SJSA1 (cell line): ENCODE results near the gene CACNA1F. TPM values are rescaled to one million over a fixed set of nuclear protein-coding genes. Genes with fewer than 3 reads are reported as not detected.

Experiments used
- DNase-seq, 2 experiments: peaks; one replicate each; pipeline ENCODE4 v3.0.0-alpha.2; 2015 to 2020; ENCODE audit warnings: low spot score in 2 of 2, low read depth in 1 of 2
- H3K27ac ChIP-seq: fragments of 250-450 bp; sonication (Bioruptor Pico); 2 replicates; pipeline ENCODE4 v1.5.1; 2020; ENCODE audit warnings: mild to moderate bottlenecking, moderate library complexity
- H3K27me3 ChIP-seq: fragments of 250-450 bp; sonication (Bioruptor Pico); replicated peaks from 2 replicates; pipeline ENCODE4 v1.5.1; 2020; ENCODE audit warnings: mild to moderate bottlenecking, moderate library complexity
- H3K36me3 ChIP-seq: fragments of 250-450 bp; sonication (Bioruptor Pico); 2 replicates; pipeline ENCODE4 v1.5.1; 2020; ENCODE audit warnings: mild to moderate bottlenecking
- H3K4me1 ChIP-seq: fragments of 250-450 bp; sonication (Bioruptor Pico); replicated peaks from 2 replicates; pipeline ENCODE4 v1.6.1; 2021; ENCODE audit warnings: mild to moderate bottlenecking
- H3K4me3 ChIP-seq: fragments of 250-450 bp; sonication (Bioruptor Pico); 2 replicates; pipeline ENCODE4 v1.5.1; 2020; ENCODE audit warnings: mild to moderate bottlenecking
- H3K9me3 ChIP-seq: fragments of 250-450 bp; sonication (Bioruptor Pico); replicated peaks from 2 replicates; pipeline ENCODE4 v1.5.1; 2020; ENCODE audit warnings: mild to moderate bottlenecking
- total RNA-seq: library from RNA; depleted of rRNA; stranded (reverse); fragments of >200 nt; shearing (Covaris generic); gene quantifications from 2 replicates; pipeline ENCODE4 v1.2.3, GENCODE V29; 2014

The CACNA1F gene
- total RNA-seq, 1 experiment from 2014 or later = not detected

DNA sequence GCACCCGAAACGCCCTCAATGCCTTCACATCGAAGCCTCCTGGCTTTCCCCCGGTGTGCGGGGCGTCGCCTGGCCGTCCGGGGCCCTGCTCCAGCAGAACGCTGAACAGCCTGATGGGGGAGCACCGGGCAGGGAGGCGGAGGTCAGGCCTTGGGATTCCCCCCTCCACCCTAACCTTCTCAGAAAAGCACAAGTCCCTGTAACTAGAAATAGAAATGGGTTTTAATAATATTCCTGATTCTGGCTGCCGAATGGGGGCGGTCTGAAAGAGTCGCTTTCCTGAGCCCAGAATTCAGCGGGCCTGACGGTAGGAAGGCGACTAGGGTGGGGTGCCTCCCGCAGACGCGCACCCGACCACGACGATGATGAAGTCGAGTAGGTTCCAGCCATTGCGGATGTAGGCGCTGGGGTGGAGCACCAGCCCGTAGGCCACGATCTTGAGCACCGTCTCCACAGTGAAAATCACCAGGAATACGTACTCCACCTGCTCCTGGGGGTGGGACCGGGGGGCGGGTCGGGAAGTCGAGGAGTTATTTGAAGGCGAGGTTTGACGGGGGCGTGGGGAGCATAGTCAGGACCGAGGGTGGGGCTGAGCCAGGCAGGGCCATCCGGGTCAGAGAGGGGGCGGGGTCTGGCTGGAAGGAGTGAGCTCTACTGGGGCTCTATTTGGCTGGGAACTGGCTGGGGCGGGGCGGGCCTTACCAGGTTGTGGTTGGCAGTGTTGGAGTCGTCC, 2.5 kb downstream of the CACNA1F start:
- no peaks in the 10 kb centered on the region for H3K36me3 ChIP-seq
- H3K27ac ChIP-seq = no peak overlapping the region
- no peak overlapping the region for H3K4me3 ChIP-seq
- no peaks in the 10 kb centered on the region for H3K4me1 ChIP-seq
- H3K9me3 ChIP-seq = no peaks in the 10 kb centered on the region
- no peak for DNase-seq
- no peaks in the 10 kb centered on the region for H3K27me3 ChIP-seq

DNA sequence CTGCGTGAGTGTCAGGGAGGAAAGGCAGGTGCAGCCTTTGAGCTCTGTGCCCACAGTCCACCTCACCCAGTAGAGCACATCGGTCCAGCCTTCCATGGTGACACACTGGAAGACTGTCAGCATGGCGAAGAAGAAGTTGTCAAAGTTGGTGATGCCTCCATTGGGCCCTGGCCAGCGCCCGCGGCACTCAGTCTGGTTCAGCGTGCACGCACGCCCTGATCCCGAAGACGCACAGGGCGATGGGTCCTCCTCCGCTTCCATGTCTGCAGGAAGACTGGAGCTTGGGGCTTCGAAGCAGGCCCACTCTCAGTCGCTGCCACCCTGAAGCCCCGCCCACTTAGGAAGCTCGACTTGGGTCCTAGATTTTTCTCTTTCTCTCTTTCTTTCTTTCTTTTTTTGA, 5.0 kb downstream of the CACNA1F start:
- H3K36me3 ChIP-seq = no peaks in the 10 kb centered on the region
- H3K4me3 ChIP-seq = no peak overlapping the region
- H3K9me3 ChIP-seq = no peaks in the 10 kb centered on the region
- no peak overlapping the region for H3K27ac ChIP-seq
- H3K4me1 ChIP-seq = no peaks in the 10 kb centered on the region
- no peaks in the 10 kb centered on the region for H3K27me3 ChIP-seq
- DNase-seq = no peak

DNA sequence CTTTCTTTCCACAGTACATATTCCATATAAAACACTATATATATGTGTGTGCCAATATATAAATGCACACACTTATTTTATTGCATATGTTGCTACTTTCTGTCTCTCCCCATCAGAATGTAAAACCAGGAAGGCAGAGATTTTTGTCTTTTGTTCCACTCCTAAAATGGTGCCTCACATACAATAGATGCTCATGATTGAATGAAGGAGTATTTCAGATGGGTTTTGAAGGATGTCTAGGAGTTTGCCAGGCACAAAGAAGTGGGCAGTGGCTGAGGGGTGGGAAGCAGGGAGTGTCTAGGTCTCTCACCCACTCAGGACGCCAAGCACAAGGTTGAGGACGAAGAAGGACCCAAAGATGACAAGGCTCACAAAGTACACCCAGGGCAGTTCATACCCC, 5.4 kb downstream of the CACNA1F start:
- Histone ChIP-seq H3K4me1 (no peaks in the 10 kb centered on the region), H3K36me3 (no peaks in the 10 kb centered on the region), H3K4me3 (no peak overlapping the region), H3K27ac (no peak overlapping the region), H3K27me3 (no peaks in the 10 kb centered on the region), H3K9me3 (no peaks in the 10 kb centered on the region)
- DNase-seq = no peak

DNA sequence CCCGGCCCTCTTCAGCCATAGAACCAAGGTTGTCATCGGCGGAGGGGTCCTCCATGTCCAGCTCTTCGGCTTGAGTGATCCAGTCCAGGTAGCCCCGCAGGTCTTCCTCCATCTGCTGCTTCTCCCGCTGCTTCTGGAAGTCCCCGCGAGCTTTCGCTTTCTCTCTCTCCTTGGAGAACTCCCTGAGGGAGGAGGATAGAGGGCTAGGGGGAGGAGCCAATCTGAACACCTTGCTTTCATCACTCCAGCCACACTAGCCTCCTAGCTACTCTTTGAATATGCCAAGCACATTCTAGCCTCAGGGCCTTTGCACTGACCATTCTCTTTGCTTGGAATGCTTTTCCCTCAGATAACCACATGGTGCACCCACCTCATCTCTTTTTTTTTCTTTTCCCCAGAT, 6.2 kb downstream of the CACNA1F start:
- Histone ChIP-seq H3K4me3 (no peak overlapping the region), H3K27me3 (no peaks in the 10 kb centered on the region), H3K27ac (no peak overlapping the region)

DNA sequence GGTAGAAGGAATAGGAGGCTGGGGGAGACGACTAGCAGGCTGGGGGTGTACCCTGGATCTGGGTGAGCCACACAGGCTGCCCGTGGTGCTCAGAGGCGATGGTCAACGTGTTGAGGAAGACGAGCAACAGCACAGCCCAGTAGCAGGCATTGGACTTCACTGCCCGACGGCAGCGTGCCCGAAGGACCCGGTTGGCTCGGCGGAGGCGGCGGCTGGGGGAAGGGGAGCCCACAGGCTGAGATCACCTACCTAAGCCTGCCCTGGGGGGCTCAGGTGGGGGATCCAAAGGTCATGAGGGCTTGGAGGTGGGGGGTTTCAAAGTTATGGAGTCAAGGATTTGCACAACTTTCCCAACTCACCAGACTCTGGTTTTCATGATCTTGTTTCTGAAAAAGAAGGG, 7.3 kb downstream of the CACNA1F start:
- no peak overlapping the region for H3K27ac ChIP-seq
- no peaks in the 10 kb centered on the region for H3K9me3 ChIP-seq
- H3K4me3 ChIP-seq = no peak overlapping the region
- H3K36me3 ChIP-seq = no peaks in the 10 kb centered on the region
- H3K4me1 ChIP-seq = no peaks in the 10 kb centered on the region
- no peak for DNase-seq
- H3K27me3 ChIP-seq = no peaks in the 10 kb centered on the region

More for the DNA sequence above, 6.2 kb downstream of the CACNA1F start:
- H3K36me3 ChIP-seq = no peaks in the 10 kb centered on the region
- DNase-seq = no peak
- H3K4me1 ChIP-seq = no peaks in the 10 kb centered on the region
- no peaks in the 10 kb centered on the region for H3K9me3 ChIP-seq

DNA sequence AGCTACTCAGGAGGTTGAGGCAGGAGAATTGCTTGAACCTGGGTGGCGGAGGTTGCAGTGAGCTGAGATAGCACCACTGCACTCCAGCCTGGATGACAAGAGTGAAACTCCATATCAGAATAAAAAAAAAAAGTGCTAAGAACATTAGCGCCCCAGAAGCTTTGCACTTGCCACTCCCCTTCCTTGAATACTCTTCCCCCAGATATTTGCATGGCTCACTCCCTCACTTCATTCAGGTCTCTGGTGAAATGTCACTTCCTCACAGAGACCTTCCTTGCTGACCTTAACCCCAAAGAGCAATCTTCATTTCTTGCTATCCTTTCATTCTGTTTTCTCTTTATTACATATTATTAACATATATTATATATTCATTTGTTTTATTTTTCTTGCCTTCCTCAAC, 11.3 kb downstream of the CACNA1F start:
- no peaks in the 10 kb centered on the region for H3K4me1 ChIP-seq
- H3K4me3 ChIP-seq = no peak overlapping the region
- H3K9me3 ChIP-seq = no peaks in the 10 kb centered on the region
- H3K27me3 ChIP-seq = no peaks in the 10 kb centered on the region
- no peak overlapping the region for H3K27ac ChIP-seq
- no peaks in the 10 kb centered on the region for H3K36me3 ChIP-seq
- DNase-seq = no peak

DNA sequence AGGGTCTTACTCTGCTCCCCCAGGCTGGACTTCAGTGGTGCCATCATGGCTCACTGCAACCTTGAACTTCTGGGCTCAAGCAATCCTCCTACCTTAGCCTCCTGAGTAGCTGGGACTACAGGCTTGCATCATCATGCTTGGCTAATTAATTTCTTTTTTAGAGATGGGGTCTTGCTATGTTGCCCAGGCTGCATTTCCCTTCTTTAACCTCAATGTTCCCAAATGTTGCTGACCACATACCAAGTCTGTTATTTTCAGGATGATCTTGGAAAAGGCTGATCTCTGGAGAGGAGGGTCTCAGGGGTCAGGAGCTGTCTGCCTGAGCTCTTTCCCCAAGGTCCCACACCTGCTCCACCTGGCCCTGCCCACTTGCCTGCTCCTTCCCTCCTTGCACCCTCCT, 13.0 kb downstream of the CACNA1F start:
- H3K36me3 ChIP-seq = no peaks in the 10 kb centered on the region
- no peak for DNase-seq
- no peaks in the 10 kb centered on the region for H3K9me3 ChIP-seq
- H3K4me1 ChIP-seq = no peaks in the 10 kb centered on the region
- H3K27ac ChIP-seq = no peak overlapping the region
- no peaks in the 10 kb centered on the region for H3K27me3 ChIP-seq
- H3K4me3 ChIP-seq = no peak overlapping the region

DNA sequence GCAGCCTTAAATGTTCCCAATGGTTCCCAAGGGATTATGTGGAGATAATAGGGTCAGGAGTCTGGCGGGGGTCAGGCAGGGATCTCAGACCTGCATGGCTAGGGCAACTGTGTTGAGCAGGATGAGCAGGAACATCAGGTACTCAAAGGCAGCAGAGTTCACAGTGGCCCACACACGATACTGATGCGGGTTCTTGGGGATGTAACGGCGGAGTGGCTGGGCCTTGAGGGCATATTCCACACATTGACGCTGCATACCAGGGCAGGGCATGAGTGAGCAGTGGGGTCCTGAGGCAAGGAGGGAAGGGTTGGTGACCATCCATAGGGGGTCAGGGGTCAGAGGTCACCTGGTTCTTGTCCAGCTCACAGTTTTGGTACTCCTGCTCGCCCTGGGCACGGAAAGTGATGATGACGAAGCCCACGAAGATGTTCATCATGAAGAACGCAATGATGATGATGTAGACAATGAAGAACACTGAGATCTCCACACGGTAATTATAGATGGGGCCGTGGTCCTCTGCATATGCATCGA, 18.1 kb downstream of the CACNA1F start:
- no peaks in the 10 kb centered on the region for H3K27me3 ChIP-seq

DNA sequence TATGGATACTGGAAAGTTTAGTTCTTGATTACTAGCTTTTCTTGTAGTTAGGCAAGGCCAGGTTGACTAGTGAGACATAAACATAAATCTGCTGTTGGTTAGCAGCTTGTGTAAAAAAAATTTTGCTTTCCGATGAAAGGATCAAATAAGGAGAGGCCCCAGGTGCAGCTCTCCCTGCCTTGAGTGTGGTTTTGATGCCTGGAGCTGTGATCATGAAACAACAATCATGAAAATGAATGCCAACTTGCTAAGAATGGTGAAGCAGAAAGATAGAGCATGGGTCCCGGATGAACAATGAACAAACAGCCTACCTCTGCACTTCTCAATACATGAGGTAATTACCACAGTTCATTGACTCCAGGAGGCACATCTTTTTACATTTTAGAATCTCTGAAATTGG, 18.7 kb downstream of the CACNA1F start:
- H3K4me3 ChIP-seq = no peak overlapping the region
- no peak overlapping the region for H3K27ac ChIP-seq
- DNase-seq = no peak
- no peaks in the 10 kb centered on the region for H3K4me1 ChIP-seq
- no peaks in the 10 kb centered on the region for H3K9me3 ChIP-seq
- no peaks in the 10 kb centered on the region for H3K27me3 ChIP-seq
- H3K36me3 ChIP-seq = no peaks in the 10 kb centered on the region

More for the DNA sequence above, 18.1 kb downstream of the CACNA1F start:
- DNase-seq = no peak
- no peaks in the 10 kb centered on the region for H3K9me3 ChIP-seq
- H3K36me3 ChIP-seq = no peaks in the 10 kb centered on the region
- no peaks in the 10 kb centered on the region for H3K4me1 ChIP-seq
- H3K27ac ChIP-seq = no peak overlapping the region
- no peak overlapping the region for H3K4me3 ChIP-seq

DNA sequence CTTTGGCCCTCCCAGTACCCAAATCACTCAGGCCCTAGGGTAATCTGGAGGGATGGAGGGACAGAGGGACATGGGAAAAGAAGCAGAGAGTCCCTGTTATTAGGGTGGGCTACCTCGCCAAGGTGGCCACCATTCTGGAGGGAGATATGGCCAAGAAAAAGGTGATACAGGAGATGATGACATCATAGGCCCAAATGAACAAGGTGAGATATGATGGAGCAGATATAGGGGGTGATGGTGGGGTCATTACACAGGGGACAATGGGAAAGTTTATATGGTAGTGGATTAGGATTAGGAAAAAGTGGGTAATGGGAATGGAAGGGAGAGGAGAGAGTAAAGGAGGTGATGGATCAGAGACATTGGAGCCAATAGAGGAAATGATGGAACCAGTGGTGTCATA, 20.3 kb downstream of the CACNA1F start:
- no peak overlapping the region for H3K27ac ChIP-seq
- H3K4me1 ChIP-seq = no peaks in the 10 kb centered on the region
- no peak for DNase-seq
- no peaks in the 10 kb centered on the region for H3K36me3 ChIP-seq
- no peaks in the 10 kb centered on the region for H3K27me3 ChIP-seq
- no peaks in the 10 kb centered on the region for H3K9me3 ChIP-seq
- no peak overlapping the region for H3K4me3 ChIP-seq

DNA sequence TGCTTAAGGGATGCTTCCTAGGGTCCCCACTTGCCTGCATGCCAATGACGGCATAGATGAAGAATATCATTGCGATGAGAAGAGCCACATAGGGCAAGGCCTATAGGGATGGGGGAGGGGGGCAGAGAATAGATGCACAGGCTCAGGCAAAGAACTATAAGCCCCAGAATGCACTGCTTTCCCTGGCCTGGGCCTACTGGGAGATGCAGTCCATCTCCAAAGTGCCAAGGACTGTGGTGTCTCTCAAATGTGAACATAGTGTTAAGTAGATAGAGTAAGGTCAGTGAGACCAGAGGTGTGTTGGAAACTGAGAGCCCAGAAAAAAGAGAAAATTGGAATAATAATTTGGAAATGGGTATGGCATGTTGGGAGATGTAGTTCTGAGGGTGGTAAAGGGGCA, 20.9 kb downstream of the CACNA1F start:
- DNase-seq = no peak
- Histone ChIP-seq H3K27ac (no peak overlapping the region), H3K4me3 (no peak overlapping the region), H3K27me3 (no peaks in the 10 kb centered on the region), H3K36me3 (no peaks in the 10 kb centered on the region), H3K4me1 (no peaks in the 10 kb centered on the region), H3K9me3 (no peaks in the 10 kb centered on the region)

DNA sequence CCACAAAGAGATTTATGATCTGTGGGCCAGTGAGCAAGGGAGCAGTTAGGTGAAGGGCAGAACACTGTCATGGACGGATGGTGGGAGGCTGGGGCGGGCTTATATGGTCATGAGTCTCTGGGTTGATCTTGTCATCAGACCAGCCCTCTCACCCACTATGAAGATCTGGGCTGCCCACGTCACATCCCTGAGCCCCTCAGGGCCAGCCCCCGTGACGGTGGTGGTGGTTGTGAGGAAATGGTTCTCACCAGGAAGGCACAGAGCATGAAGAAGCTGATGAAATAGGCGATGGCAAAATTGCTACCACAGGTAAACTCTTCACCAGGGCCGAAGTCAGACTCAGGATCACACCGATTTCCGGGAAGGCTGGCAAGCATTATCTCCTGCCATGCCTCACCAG, 22.1 kb downstream of the CACNA1F start:
- no peak overlapping the region for H3K27ac ChIP-seq
- no peaks in the 10 kb centered on the region for H3K4me1 ChIP-seq
- no peak for DNase-seq
- H3K27me3 ChIP-seq = no peaks in the 10 kb centered on the region
- H3K4me3 ChIP-seq = no peak overlapping the region
- no peaks in the 10 kb centered on the region for H3K36me3 ChIP-seq
- no peaks in the 10 kb centered on the region for H3K9me3 ChIP-seq

DNA sequence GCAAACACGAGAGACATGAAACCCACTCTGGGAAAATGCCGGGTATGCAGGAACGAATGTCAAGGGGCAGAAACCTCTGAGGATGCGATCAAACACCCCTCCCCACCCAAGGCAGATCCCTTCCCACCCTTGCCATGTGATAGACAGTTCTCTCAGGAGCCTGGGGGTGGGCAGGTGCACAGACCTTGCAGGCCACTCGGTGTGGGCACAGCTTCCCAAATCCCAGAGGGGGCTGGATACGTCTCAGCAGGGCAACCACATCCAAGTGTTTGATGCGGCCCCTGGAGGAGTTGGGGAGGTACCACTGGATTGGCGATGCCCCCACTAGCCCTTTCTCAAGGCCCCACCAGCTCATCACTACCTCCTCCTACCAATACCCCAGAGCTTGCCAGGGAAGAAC, 22.7 kb downstream of the CACNA1F start:
- no peaks in the 10 kb centered on the region for H3K36me3 ChIP-seq
- DNase-seq = no peak
- H3K27ac ChIP-seq = no peak overlapping the region
- H3K27me3 ChIP-seq = no peaks in the 10 kb centered on the region
- H3K4me1 ChIP-seq = no peaks in the 10 kb centered on the region
- H3K9me3 ChIP-seq = no peaks in the 10 kb centered on the region
- H3K4me3 ChIP-seq = no peak overlapping the region

DNA sequence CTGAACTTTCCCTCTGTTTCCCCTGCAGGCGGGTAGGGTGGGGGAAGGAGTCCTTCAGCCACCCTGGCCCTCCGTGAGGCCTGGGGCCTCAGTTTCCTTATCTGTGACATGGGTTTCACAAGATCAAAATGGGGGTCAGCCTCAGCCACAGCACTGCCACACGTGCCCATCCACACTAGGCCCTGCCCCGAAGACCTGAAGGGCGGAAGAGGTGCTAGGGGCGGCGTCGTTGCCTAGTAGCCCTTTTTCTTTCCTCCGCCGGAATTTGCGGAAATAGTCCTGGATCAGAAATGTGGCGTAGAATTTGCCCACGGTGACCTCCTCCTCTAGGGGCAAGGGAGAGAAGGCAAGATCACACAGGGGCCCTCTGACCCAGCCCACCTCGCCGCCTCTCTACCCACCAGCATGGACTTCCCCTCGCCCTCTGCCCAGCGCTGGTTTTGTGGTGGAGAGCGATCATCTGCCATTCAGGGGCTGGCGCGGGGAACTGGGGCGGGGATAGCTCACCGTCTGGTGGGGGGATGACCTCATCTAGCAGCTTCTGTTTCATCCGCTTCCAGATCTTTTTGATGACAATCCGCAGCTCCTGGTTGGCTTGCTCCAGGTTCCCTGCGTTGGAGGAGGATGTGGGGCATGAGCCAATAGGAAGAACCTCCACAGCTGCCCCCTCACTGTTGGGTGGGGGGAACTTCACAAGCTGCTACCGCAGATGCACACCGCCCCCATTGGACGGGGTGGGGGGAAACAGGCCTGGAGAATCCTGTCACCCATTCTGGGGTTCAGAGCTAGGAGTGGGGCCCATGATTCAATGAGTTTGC, 23.5 kb downstream of the CACNA1F start:
- Histone ChIP-seq H3K27ac (no peak overlapping the region), H3K9me3 (no peaks in the 10 kb centered on the region), H3K4me3 (no peak overlapping the region), H3K27me3 (no peaks in the 10 kb centered on the region), H3K36me3 (no peaks in the 10 kb centered on the region), H3K4me1 (no peaks in the 10 kb centered on the region)
- no peak for DNase-seq
